GM20431 (cell line): ENCODE data around the gene ZNF415.
"Not testable (repeated sequence)": the region's sequence is repeated elsewhere in the genome, so short reads cannot be mapped to it uniquely, and the experiment has no call there.

Source experiments
- in situ Hi-C: fragments of 300-500 bp; cut with MseI, MboI; formaldehyde crosslinking; loops from one replicate; pipeline ENCODE4 v1.15.0; 2020; ENCODE audit warnings: low sequenced_read_pairs; ENCODE audit not compliant: unreplicated experiment

The ZNF415 gene

GRCh38 chr19:53103234-53104203, 29.2 kb downstream of the ZNF415 start, which contains the start of gene ZNF160:
Gene ZNF160, minus strand, starts transcription at chr19:53103422. Its CDS starts 17,146 bp downstream, at chr19:53086276.
- in situ Hi-C loops = no loop called here

DNA sequence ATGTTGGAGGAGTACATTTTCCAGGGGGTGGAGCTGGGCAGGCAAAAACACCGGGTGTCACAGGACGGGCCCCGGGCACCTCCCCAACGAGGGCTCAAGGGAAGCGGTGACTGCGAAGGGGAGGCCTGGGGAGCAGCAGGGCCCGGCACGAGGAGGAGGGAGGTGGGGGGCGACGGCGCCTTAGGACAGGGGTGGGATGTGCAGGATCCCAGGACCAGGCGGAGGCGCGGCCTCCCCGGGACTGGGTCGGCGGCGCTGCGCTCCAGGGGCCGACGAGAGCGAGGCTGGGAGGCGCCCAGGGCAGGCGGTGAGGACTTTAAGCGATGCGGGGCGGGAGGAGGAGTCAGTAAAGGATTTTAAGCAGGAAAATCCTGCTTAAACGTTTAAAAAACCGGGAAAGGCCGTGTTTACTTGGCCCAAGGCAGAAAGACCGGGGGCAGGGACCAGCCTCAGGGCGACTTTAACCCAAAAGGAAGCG, 29.9 kb downstream of the ZNF415 start:
- in situ Hi-C loops = no loop called here

DNA sequence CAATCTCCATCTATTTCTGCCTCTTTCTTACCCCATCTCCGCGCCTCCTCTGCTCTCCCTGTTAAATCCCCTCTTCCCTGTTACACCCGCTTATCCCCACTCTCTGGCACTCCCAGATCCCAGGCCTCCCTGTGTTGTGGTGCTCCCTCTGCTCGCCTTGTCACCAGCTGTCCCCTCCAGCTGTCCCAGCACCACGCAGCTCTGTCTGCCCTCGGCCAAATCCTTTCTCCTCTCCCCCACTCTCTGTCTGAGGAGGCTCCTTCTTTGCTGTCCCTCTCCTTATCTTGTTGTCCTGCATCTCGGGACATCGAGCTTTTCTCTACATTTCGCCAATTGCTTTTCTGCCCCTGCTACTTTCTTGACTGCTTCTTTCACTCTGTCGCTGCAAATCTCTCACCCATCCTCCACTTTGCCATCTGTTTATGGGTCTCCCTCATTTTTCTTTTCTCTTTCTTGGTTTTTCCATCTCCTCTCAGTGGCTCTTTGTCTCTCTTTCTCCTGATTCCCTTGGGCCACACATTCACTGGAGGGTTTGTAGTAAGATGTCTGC, 30.4 kb downstream of the ZNF415 start:
- in situ Hi-C loops = no loop called here

DNA sequence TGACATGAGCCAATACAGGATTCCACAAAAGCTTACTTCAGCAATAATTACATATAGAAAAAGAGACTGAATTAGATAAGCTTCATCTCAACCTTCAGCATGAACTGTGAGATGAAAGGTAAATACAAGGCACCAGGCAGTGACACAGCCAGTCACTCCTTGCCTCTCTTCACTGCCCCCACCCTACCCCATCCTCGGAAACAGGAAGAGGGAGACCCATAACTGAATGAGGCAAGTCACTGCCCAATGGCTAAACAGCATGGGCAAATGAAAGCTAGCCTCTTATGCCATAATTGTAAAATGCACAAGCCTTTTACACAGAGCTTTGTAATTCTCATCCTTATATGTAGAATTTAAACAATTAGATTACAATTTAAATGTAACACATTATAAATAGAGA, 31.2 kb downstream of the ZNF415 start:
- in situ Hi-C loops = no loop called here

DNA sequence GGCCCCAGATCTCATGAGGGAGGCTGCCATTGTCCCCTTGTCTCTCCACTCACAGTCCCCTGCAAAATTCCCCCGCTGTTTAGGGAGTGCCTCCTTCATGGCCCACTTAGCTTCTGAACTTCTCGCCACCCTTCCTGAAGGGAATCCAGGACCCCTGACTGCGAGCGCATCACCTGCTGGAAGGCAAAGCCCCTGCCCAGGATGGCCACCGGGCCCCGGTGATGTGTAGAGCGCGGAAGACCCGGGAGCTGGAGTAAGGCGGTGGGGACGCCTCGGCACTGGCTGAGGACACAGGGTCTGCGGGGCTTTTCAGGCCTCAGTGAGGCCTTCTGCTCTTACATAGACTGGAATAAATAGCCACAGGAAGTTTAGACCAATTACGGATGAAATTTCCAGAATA, 34.1 kb downstream of the ZNF415 start:
- in situ Hi-C loops = not testable (repeated sequence)

DNA sequence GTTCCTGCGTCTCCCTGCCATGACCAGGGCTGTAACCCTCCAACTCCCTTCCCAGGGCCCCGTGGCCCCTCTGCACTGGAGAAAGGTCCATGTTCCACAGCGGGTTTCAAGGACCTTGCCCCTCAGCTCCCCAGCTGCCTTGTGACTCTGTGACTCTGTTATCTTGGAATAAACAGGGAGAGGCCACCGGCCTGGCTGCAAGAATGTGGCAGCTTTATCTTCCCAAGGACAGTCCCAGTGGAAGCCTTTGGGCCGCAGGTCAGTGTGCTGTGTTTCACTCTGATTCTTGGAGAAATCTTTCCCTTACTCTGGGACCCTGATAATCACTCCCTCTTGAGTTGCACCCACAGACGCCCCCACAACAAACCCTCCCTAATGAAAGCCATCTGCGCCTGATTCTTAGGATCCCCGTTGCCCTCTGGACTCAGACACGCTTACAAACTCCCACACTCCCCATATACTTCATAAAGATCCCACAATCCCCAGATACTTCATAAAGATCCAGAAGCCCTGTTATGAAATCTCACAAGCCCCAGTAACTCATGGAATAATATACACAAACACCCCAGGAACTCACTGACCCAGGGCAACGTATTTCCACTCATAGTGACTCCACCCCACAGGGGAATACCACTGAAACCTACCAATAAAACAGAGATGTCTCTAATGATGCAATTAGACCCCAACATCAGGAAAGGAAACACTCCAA, 35.6 kb downstream of the ZNF415 start:
- in situ Hi-C loops = not testable (repeated sequence)

DNA sequence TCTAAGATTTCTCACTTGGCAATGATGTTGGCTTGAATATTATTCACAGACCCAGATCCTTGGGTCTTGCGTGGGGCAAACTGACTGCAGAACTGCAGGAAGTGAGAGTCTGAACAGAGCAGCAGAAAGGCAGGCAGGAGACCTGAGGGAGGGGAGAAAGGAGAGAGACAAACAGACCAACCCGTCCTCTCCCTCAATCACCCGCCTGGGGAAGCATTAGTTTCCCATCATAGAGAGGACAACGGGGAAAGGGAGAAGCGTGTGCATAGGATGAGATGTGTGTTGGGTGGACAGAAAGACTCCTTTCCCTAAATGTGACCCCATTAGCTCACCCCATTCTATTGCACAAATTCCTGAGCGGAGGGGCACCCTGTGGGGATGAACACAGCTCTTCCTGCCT, 36.1 kb downstream of the ZNF415 start:
- in situ Hi-C loops = not testable (repeated sequence)

- in situ Hi-C loops = no loop called here
These were observed 37.7 kb downstream of the ZNF415 start for GRCh38 chr19:53094754-53095575.

DNA sequence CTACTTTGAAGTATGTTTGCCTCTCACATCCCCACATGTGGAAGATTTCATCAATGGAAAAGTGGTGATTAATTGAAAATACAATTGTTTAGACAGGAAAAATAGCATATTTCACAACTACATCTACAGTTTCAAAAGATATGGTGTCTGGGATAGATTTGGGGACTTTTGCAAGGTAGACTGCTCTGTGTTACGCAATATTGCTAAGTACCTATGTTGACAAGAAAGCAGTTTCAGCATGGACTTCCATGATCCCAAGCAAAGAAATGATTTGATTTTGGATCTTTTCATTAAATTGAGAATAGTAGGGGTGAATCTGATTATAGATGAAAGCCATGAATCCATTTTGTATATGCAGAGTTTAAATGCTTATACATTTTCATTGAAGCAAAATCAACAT, 40.0 kb downstream of the ZNF415 start:
- in situ Hi-C loops = no loop called here

DNA sequence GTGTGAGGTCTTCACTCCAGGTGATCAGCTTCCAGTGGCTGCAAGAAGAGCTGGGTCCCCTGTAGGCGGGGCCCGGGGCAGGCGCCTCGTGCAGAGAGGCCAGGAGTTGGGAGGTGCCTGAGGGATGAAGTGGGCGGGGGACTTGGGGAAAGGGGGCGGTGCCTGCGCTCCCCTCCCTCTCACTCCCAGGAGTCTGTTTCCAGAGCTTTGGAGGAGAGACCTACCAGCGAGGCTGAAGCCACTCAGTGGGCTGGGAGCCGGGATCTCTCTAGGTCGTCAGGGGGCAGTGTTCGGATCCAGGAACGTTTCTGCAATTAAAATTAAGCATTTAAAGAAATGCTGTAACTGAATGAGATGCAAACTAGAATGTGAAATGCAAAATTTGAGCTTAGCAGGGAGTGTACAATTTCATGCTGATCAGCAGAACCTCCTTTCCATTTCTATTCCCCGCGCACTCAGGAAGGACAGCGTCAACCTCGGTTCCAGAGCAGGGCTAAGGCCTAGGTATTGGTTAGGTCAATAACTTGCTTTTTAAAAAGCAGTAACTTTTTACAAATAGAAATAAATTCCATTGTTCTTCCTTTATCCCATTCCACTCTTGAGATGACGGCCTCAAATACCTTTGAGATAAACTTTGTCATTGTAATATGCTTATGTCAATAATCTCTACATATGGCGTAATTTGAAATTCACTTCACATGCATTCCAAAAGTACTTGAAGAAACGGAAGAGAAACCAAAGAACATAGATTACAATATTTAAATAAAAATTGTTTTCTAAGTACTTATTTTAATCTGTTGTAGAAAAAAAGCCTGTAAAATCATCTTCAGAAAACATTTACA, 41.1 kb downstream of the ZNF415 start:
- in situ Hi-C loops = no loop called here

GRCh38 chr19:53088091-53088490, 44.6 kb downstream of the ZNF415 start:
- in situ Hi-C loops = no loop called here

GRCh38 chr19:53086949-53087348, 45.8 kb downstream of the ZNF415 start:
- in situ Hi-C loops = no loop called here

- in situ Hi-C loops = no loop called here
These were observed 47.2 kb downstream of the ZNF415 start for GRCh38 chr19:53085496-53085895.

DNA sequence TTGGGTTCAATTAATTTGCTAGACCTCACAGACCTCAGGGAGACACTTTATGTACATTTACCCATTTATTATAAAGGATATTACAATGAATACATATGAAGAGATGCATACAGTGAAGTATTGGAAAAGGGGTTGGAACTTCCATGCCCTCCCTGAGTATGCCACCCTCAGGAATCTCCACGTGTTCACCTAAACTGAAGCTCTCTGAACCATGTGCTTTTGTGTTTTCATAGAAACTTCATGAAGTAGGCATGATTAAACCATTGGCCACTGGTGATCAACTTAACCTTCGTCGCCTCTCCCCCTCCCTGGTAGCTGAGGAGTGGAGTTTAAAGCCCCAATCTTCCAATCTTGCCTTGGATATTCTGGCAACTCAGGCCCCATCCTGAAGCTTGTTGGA, 49.8 kb downstream of the ZNF415 start:
- in situ Hi-C loops = no loop called here

- in situ Hi-C loops = no loop called here
These were observed 53.3 kb downstream of the ZNF415 start for GRCh38 chr19:53079313-53079924.

GRCh38 chr19:53078668-53079067, 54.0 kb downstream of the ZNF415 start:
- in situ Hi-C loops = no loop called here

GRCh38 chr19:53076984-53077383, 55.7 kb downstream of the ZNF415 start:
- in situ Hi-C loops = no loop called here

- in situ Hi-C loops = no loop called here
These were observed 63.9 kb downstream of the ZNF415 start for GRCh38 chr19:53068834-53069233.

GRCh38 chr19:53068199-53068598, 64.5 kb downstream of the ZNF415 start:
- in situ Hi-C loops = no loop called here
